Measurements from ENCODE around the gene TRPM3.

GRCh38 chr9:70760228-70760627 lies 361.2 kb downstream of the TRPM3 start:
- TF ChIP-seq CTCF (CRISPR knock-in tag; IDR thresholded peaks at IDR 0.05) (no peak), ZBTB21 (CRISPR knock-in tag; IDR thresholded peaks at IDR 0.05) (no peak), ZNF3 (CRISPR knock-in tag; IDR thresholded peaks at IDR 0.05) (no peak), MLX (CRISPR knock-in tag; IDR thresholded peaks at IDR 0.05) (no peak), POLR2AphosphoS2 (IDR thresholded peaks at IDR 0.05; ENCODE audit: low read depth, low read length) (no peak), NR2C2 (CRISPR knock-in tag; IDR thresholded peaks at IDR 0.05; ENCODE audit: borderline replicate concordance) (no peak), ELF1 (CRISPR knock-in tag; IDR thresholded peaks at IDR 0.05) (no peak), E2F1 (CRISPR knock-in tag; IDR thresholded peaks at IDR 0.05) (no peak), SMARCC2 (IDR thresholded peaks at IDR 0.05) (no peak), KLF16 (CRISPR knock-in tag; IDR thresholded peaks at IDR 0.05) (no peak), ZBTB4 (CRISPR knock-in tag; IDR thresholded peaks at IDR 0.05; ENCODE audit: borderline replicate concordance) (no peak), BCLAF1 (IDR thresholded peaks at IDR 0.05) (no peak), SNAPC5 (CRISPR knock-in tag; IDR thresholded peaks at IDR 0.05; ENCODE audit: borderline replicate concordance) (no peak)

Data from HepG2 (cell line).